Kidney (tissue), 14 donors: Measurements from ENCODE around the gene PTPRO. TPM values are rescaled to one million over a fixed set of nuclear protein-coding genes. Genes with fewer than 3 reads are reported as not detected.

Source experiments
- DNase-seq, 5 donors: peaks; one replicate each; pipeline ENCODE4 v3.0.0-alpha.2; 2013 to 2020
- FAIRE-seq: peaks from 2 replicates; lab custom pipeline; 2012; peaks lifted over from hg19 to GRCh38; lab: Jason Lieb, UNC
- H3K27ac ChIP-seq, 2 donors: one replicate each; pipeline ENCODE4 v1.7.0; 2013; ENCODE audit warnings: low read depth in 2 of 2, low read length in 2 of 2, inconsistent platforms in 1 of 2
- H3K27me3 ChIP-seq: one replicate; pipeline ENCODE4 v1.7.1; 2013; ENCODE audit warnings: low read length, inconsistent platforms; ENCODE audit not compliant: control insufficient read depth, insufficient read depth
- H3K36me3 ChIP-seq, 3 donors: one replicate each; pipeline versions ENCODE4 v1.7.0 to v1.7.1; 2013; ENCODE audit warnings: low read length in 3 of 3, control low read depth in 1 of 3, inconsistent platforms in 1 of 3; ENCODE audit not compliant: insufficient read depth in 3 of 3, control insufficient read depth in 2 of 3
- H3K4me1 ChIP-seq, 3 donors: one replicate each; pipeline versions ENCODE4 v1.7.0 to v1.7.1; 2013; ENCODE audit warnings: low read length in 3 of 3, inconsistent platforms in 1 of 3, low read depth in 1 of 3; ENCODE audit not compliant: control insufficient read depth in 2 of 3, insufficient read depth in 2 of 3
- H3K4me3 ChIP-seq, 3 donors: one replicate each; pipeline versions ENCODE4 v1.7.0 to v1.8.1; 2013; ENCODE audit warnings: low read length in 3 of 3, control low read depth in 1 of 3, inconsistent platforms in 1 of 3
- H3K9ac ChIP-seq, 3 donors: one replicate each; pipeline versions ENCODE4 v1.7.0 to v1.7.1; 2013; ENCODE audit warnings: low read length in 3 of 3, control low read depth in 1 of 3, inconsistent platforms in 1 of 3
- H3K9me3 ChIP-seq, 3 donors: one replicate each; pipeline versions ENCODE4 v1.7.0 to v1.7.1; 2013; ENCODE audit warnings: low read length in 3 of 3, control low read depth in 1 of 3, inconsistent platforms in 1 of 3; ENCODE audit not compliant: control insufficient read depth in 2 of 3, insufficient read depth in 1 of 3
- intact Hi-C: fragments of 100-400 bp; cut with DNase I; formaldehyde crosslinking; loops from one replicate; pipeline ENCODE4 v1.11.1; 2022
- polyA plus RNA-seq: library from polyadenylated mRNA; stranded (reverse); fragments of 350-450 nt; fragmentation: Illumina TruSeq; extraction: RNeasy Lipid Tissue Mini Kit (QIAGEN cat#74804); gene quantifications from one replicate; pipeline ENCODE4 v1.2.3, GENCODE V29; 2014; ENCODE audit warnings: low read depth, low replicate concordance; ENCODE audit not compliant: insufficient read depth
- total RNA-seq: library from RNA; stranded (reverse); fragmentation: NEBNext Ultra II Directional; extraction: Animal tissue kit (Norgen Biotek cat#: 25700); gene quantifications from one replicate; pipeline ENCODE4 v1.2.1, GENCODE V29; 2021
- TF ChIP-seq, protein P1 (sequence below): IDR thresholded peaks from 3 replicates; pipeline ENCODE4 v1.5.1; 2012; ENCODE audit warnings: mild to moderate bottlenecking, moderate library complexity, borderline replicate concordance; ENCODE audit not compliant: insufficient read depth; ENCODE audit errors: extremely low read depth
- donor health status: control.
- donor health status: control.
- donor health status: control.
- donor health status: control.
- donor health status: control.
- donor health status: DM: yes; HTN: yes; CAD: no.
- donor health status: Normal renal cell carcinoma (clear cell type).

The PTPRO gene
- total and polyA plus RNA-seq, 2 donors from 2014 or later, result 4.6 to 44.0 TPM

- H3K36me3 ChIP-seq, result no peaks in the 10 kb centered on the region
- H3K4me3 ChIP-seq, result no peak overlapping the region
- H3K4me1 ChIP-seq, result peaks cover 0 to 2% (median 2%) of the 10 kb centered on the region in 3 donors
- no peak overlapping the region for H3K9ac ChIP-seq
- TF ChIP-seq, protein P1, sequence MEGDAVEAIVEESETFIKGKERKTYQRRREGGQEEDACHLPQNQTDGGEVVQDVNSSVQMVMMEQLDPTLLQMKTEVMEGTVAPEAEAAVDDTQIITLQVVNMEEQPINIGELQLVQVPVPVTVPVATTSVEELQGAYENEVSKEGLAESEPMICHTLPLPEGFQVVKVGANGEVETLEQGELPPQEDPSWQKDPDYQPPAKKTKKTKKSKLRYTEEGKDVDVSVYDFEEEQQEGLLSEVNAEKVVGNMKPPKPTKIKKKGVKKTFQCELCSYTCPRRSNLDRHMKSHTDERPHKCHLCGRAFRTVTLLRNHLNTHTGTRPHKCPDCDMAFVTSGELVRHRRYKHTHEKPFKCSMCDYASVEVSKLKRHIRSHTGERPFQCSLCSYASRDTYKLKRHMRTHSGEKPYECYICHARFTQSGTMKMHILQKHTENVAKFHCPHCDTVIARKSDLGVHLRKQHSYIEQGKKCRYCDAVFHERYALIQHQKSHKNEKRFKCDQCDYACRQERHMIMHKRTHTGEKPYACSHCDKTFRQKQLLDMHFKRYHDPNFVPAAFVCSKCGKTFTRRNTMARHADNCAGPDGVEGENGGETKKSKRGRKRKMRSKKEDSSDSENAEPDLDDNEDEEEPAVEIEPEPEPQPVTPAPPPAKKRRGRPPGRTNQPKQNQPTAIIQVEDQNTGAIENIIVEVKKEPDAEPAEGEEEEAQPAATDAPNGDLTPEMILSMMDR, result peak; percentile 79
- FAIRE-seq (peak; percentile 63), DNase-seq (peak in 2 of 5 donors; percentile 62 to 73)
- no peaks in the 10 kb centered on the region for H3K9me3 ChIP-seq
- H3K27me3 ChIP-seq, result no peaks in the 10 kb centered on the region
- intact Hi-C loops, result loop anchor here (10.0 kb wide), 1 partner anchor 579 kb away; no protein-coding TSS in a partner anchor
- H3K27ac ChIP-seq, result no peak overlapping the region
These were observed 46.1 kb upstream of the PTPRO start for GRCh38 chr12:15276088-15276698.

- H3K36me3 ChIP-seq, result no peaks in the 10 kb centered on the region
- no peaks in the 10 kb centered on the region for H3K27me3 ChIP-seq
- FAIRE-seq, result no peak
- H3K4me1 ChIP-seq, result peaks cover 0 to 2% (median 2%) of the 10 kb centered on the region in 3 donors
- H3K4me3 ChIP-seq, result no peak overlapping the region
- no peak overlapping the region for H3K27ac ChIP-seq
- TF ChIP-seq, protein P1, result no peak
- intact Hi-C loops, result loop anchor here (10.0 kb wide), 1 partner anchor 576 kb away; no protein-coding TSS in a partner anchor
- no peak overlapping the region for H3K9ac ChIP-seq
- DNase-seq, result peak in 1 of 5 donors; percentile 87
- H3K9me3 ChIP-seq, result no peaks in the 10 kb centered on the region
These were observed 43.3 kb upstream of the PTPRO start for GRCh38 chr12:15278816-15279658.

DNA sequence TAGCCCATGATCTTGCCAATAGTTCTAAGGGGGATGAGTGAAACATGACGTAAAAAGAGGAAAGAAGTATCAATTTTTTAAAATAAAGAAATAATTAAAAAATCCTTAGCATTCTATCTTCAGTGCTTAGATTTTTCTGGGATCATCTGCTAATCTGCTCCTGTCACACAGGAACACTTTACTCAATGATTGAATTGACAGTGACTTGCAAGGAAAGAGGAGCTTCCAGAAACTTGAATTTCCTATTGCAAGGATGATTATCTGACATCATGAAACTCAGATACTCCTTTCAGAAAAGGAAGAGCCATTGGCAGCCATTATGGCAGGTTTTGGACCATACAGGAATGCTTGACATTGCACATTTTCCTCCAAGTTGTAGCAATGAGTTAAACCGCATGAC is 41.4 kb upstream of the PTPRO start:
- Histone ChIP-seq H3K9me3 (no peaks in the 10 kb centered on the region), H3K27ac (no peak overlapping the region), H3K4me1 (peaks cover 0 to 2% (median 2%) of the 10 kb centered on the region in 3 donors), H3K36me3 (no peaks in the 10 kb centered on the region), H3K4me3 (no peak overlapping the region), H3K9ac (no peak overlapping the region), H3K27me3 (no peaks in the 10 kb centered on the region)
- DNase-seq (no peak), FAIRE-seq (no peak)
- intact Hi-C loops, result no loop called here
- TF ChIP-seq, protein P1, result no peak
